ENCODE measurements around the gene SSC4D. TPM values are rescaled to one million over a fixed set of nuclear protein-coding genes. Genes with fewer than 3 reads are reported as not detected.
"Not testable (repeated sequence)": the region's sequence is repeated elsewhere in the genome, so short reads cannot be mapped to it uniquely, and the experiment has no call there.

SSC4D gene
- total and polyA plus RNA-seq, 2 of the 8 experiments (the other 6 are each of a cell fraction or from before 2014, with no cell fraction given) = 11.8 to 27.5 TPM

GRCh38 chr7:76437873-76438272 lies 28.4 kb upstream of the SSC4D start:
- H3K27ac ChIP-seq (ENCODE audit: low read depth, low read length); H4K8ac ChIP-seq (ENCODE audit: extremely low read depth, insufficient read depth, low read length); H2BK20ac ChIP-seq (ENCODE audit: low read length); H3K14ac ChIP-seq (ENCODE audit: insufficient read length); H3K79me2 ChIP-seq (ENCODE audit: control insufficient read depth in 1 of 2, insufficient read depth in 2 of 2, low read length in 2 of 2); H4K5ac ChIP-seq (ENCODE audit: insufficient read length, low read depth, low read length); H3K27me3 ChIP-seq (replicated peaks in 1 of 4; ENCODE audit: control insufficient read depth in 3 of 4, extremely low read depth in 1 of 4, insufficient read depth in 3 of 4, low read length in 3 of 4); H3K4me3 ChIP-seq (ENCODE audit: extremely low read depth in 1 of 4, insufficient read depth in 2 of 4, low read depth in 3 of 4, low read length in 4 of 4); H2AFZ ChIP-seq (ENCODE audit: low read length); H3K23me2 ChIP-seq (ENCODE audit: low read depth, low read length); H3K79me1 ChIP-seq (ENCODE audit: low read depth, low read length); H3K9ac ChIP-seq (replicated peaks in 1 of 4; ENCODE audit: extremely low read depth in 1 of 4, low read depth in 3 of 4, low read length in 3 of 4); H3K18ac ChIP-seq (ENCODE audit: extremely low read depth, low read length); H2BK5ac ChIP-seq (ENCODE audit: low read depth, low read length); POLR2A ChIA-PET (ENCODE audit: partially characterized antibody); H2BK12ac ChIP-seq (ENCODE audit: low read depth, low read length); H2BK120ac ChIP-seq (replicated peaks; ENCODE audit: low read depth, low read length); H2AK5ac ChIP-seq (ENCODE audit: low read depth, low read length); H3K9me3 ChIP-seq (ENCODE audit: insufficient read depth in 2 of 2, low read depth in 1 of 2, low read length in 1 of 2); H3K23ac ChIP-seq (ENCODE audit: insufficient read length); H3K36me3 ChIP-seq (ENCODE audit: control insufficient read depth in 2 of 4, insufficient read depth in 4 of 4, low read length in 3 of 4); H3K4me2 ChIP-seq (ENCODE audit: insufficient read depth in 1 of 2, low read depth in 2 of 2, low read length in 2 of 2); H3K4ac ChIP-seq (replicated peaks; ENCODE audit: insufficient read length, low read depth, low read length); H4K20me1 ChIP-seq (replicated peaks in 1 of 2; ENCODE audit: control insufficient read depth in 1 of 2, insufficient read depth in 2 of 2, low read length in 2 of 2); CTCF ChIA-PET (ENCODE audit: partially characterized antibody); H3K56ac ChIP-seq (replicated peaks; ENCODE audit: insufficient read length, low read depth, low read length); H2BK15ac ChIP-seq (ENCODE audit: low read length); H3K4me1 ChIP-seq (replicated peaks in 1 of 4; ENCODE audit: control insufficient read depth in 3 of 4, insufficient read depth in 4 of 4, low read length in 3 of 4); H4K91ac ChIP-seq (replicated peaks; ENCODE audit: insufficient read length, low read length): not testable (repeated sequence)
- peak in 1 of 2 experiments; percentile 80 for DNase-seq (ENCODE audit: low read depth in 1 of 2, low spot score in 2 of 2)
- TF ChIP-seq CTCF (IDR thresholded peaks at IDR 0.05; ENCODE audit: control extremely low read depth in 1 of 3, insufficient read depth in 1 of 3, low read depth in 1 of 3, low read length in 3 of 3) (peak; percentile 57 to 79 (median 62)), RAD21 (IDR thresholded peaks at IDR 0.05 in 1 of 2, conservative IDR thresholded peaks at IDR 0.05 in 1 of 2; ENCODE audit: low read depth in 2 of 2, low read length in 2 of 2) (peak; percentile 62 to 70)
- WGBS, 2 experiments (ENCODE audit: extremely low coverage in 1 of 2, insufficient coverage in 1 of 2, insufficient read length in 1 of 2, insufficient replicate concordance in 2 of 2, low coverage in 1 of 2, low lambda C conversion rate in 2 of 2, missing lambda C conversion rate in 1 of 2) = 68% methylated on average over 2 of the region's 2 CpGs; no CpG with 5 or more reads in 1 of the 2 experiments
- peak; percentile 93 for FAIRE-seq
